GM23248 (cell line): Measurements from ENCODE around the gene LOXL4. TPM values are rescaled to one million over a fixed set of nuclear protein-coding genes. Genes with fewer than 3 reads are reported as not detected.
A peak's percentile ranks its signal among the peaks of the same experiment; 100 is the strongest.

Source experiments
- DNase-seq: peaks from one replicate; pipeline ENCODE4 v3.0.0-alpha.2; 2015
- H2AFZ ChIP-seq: fragments of 200-600 bp; sonication (generic); 2 replicates; pipeline ENCODE4 v1.6.1; 2016; ENCODE audit warnings: antibody characterized with exemption
- H3F3A ChIP-seq: fragments of 200-600 bp; sonication (generic); 2 replicates; pipeline ENCODE4 v1.6.1; 2016; ENCODE audit warnings: mild to moderate bottlenecking, antibody characterized with exemption, mixed run types; ENCODE audit not compliant: insufficient read depth
- H3K27ac ChIP-seq: fragments of 200-600 bp; sonication (generic); 2 replicates; pipeline ENCODE4 v1.5.1; 2016; ENCODE audit warnings: mild to moderate bottlenecking
- H3K27me3 ChIP-seq: fragments of 200-600 bp; sonication (generic); replicated peaks from 2 replicates; pipeline ENCODE4 v1.6.1; 2016; ENCODE audit warnings: mild to moderate bottlenecking; ENCODE audit not compliant: insufficient read depth
- H3K36me3 ChIP-seq: fragments of 200-600 bp; sonication (generic); 2 replicates; pipeline ENCODE4 v1.6.1; 2016; ENCODE audit warnings: low read depth, mild to moderate bottlenecking
- H3K4me1 ChIP-seq: fragments of 200-600 bp; sonication (generic); 2 replicates; pipeline ENCODE4 v1.6.1; 2016; ENCODE audit warnings: mild to moderate bottlenecking; ENCODE audit not compliant: insufficient read depth
- H3K4me2 ChIP-seq: fragments of 200-600 bp; sonication (generic); one replicate; pipeline ENCODE4 v1.6.1; 2016; ENCODE audit warnings: mild to moderate bottlenecking; ENCODE audit not compliant: unreplicated experiment
- H3K4me3 ChIP-seq: fragments of 200-600 bp; sonication (generic); 2 replicates; pipeline ENCODE4 v1.5.1; 2016; ENCODE audit warnings: mild to moderate bottlenecking
- H3K79me2 ChIP-seq: fragments of 200-600 bp; sonication (generic); 2 replicates; pipeline ENCODE4 v1.6.1; 2016; ENCODE audit warnings: mild to moderate bottlenecking; ENCODE audit not compliant: insufficient read depth
- H3K9ac ChIP-seq: fragments of 200-600 bp; sonication (generic); 2 replicates; pipeline ENCODE4 v1.6.1; 2016; ENCODE audit warnings: mild to moderate bottlenecking
- H3K9me2 ChIP-seq: fragments of 200-600 bp; sonication (generic); 2 replicates; pipeline ENCODE4 v1.6.1; 2016; ENCODE audit warnings: mixed run types, mild to moderate bottlenecking, moderate library complexity; ENCODE audit not compliant: insufficient read depth
- H3K9me3 ChIP-seq: fragments of 200-600 bp; sonication (generic); one replicate; pipeline ENCODE4 v1.6.1; 2017; ENCODE audit warnings: low read depth
- H4K20me1 ChIP-seq: fragments of 200-600 bp; sonication (generic); 2 replicates; pipeline ENCODE4 v1.6.0; 2016; ENCODE audit not compliant: insufficient read depth
- EZH2 ChIP-seq: fragments of 200-600 bp; sonication (generic); IDR thresholded peaks from 2 replicates; pipeline ENCODE4 v1.6.1; 2018; ENCODE audit warnings: antibody characterized with exemption, mild to moderate bottlenecking; ENCODE audit not compliant: insufficient read depth, poor library complexity, severe bottlenecking
- EZH2phosphoT487 ChIP-seq: fragments of 200-600 bp; sonication (generic); IDR thresholded peaks from 2 replicates; pipeline ENCODE4 v1.6.1; 2018; ENCODE audit warnings: antibody characterized with exemption, moderate library complexity, mild to moderate bottlenecking, low read depth; ENCODE audit not compliant: insufficient read depth
- WGBS, 2 experiments: methylation state at CpG; one replicate each; pipeline ENCODE4 v1.1.6; 2015 to 2017; ENCODE audit warnings: low lambda C conversion rate in 2 of 2, low coverage in 1 of 2; ENCODE audit errors: missing lambda C conversion rate in 2 of 2; 5-methylcytosine and 5-hydroxymethylcytosine counted together
- in situ Hi-C: fragments of 300-500 bp; cut with MboI; formaldehyde crosslinking; loops from 2 replicates; pipeline ENCODE4 v1.15.0; 2020
- polyA plus RNA-seq: library from polyadenylated mRNA; unstranded; fragments of >200 nt; fragmentation: Nextera tagmentation; extraction: Ambion mirVana; gene quantifications from 2 replicates; pipeline ENCODE4 v1.2.1, GENCODE V29; 2016
- total RNA-seq: library from RNA; depleted of rRNA; stranded (reverse); fragments of >200 nt; shearing (Covaris generic); gene quantifications from 2 replicates; pipeline ENCODE4 v1.2.3, GENCODE V29; 2014

Gene LOXL4
- total and polyA plus RNA-seq, 2 experiments from 2014 or later, result 319 to 496 TPM

DNA sequence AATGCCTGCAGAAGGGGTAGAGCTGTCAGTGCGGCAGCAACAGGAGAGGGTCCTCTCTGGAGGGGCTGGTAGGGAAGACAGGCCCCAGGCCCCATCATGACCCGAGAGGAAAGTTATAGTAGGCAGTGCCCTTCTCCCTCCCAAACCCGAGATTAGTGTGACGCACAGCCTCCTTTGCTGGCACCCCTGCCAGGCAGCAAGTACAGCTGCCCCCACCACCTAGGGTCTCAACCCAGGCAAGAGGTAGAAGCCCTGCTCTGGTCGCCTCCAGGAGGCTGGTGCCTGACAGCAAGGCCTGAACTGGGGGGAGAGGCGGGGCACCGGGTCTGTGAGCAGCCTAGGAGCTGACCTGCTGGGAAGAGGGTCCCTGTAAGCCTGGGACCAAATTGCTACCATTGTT, 15.5 kb downstream of the LOXL4 start:
- Histone ChIP-seq H3K27me3 (no peaks in the 10 kb centered on the region), H3K27ac (0 out of 2 replicates have a peak overlapping the region, but pooled peaks have one; percentile 2), H3K4me2 (no peak overlapping the region), H3K9me3 (no peaks in the 10 kb centered on the region), H4K20me1 (no peaks in the 10 kb centered on the region), H3K9ac (no peak overlapping the region), H3K9me2 (no peaks in the 10 kb centered on the region), H2AFZ (no peak overlapping the region), H3K36me3 (peaks cover 70% of the 10 kb centered on the region), H3K4me3 (no peak overlapping the region), H3F3A (peaks cover 93% of the 10 kb centered on the region), H3K4me1 (peaks cover under 1% of the 10 kb centered on the region; the same call in 1 of the 2 replicates), H3K79me2 (no peaks in the 10 kb centered on the region)
- in situ Hi-C loops, result no loop called here
- WGBS, 2 experiments, result 97 to 100% methylated on average over 7 of the region's 7 CpGs
- TF ChIP-seq EZH2, result no peak
- no peak for TF ChIP-seq EZH2phosphoT487
- no peak for DNase-seq

DNA sequence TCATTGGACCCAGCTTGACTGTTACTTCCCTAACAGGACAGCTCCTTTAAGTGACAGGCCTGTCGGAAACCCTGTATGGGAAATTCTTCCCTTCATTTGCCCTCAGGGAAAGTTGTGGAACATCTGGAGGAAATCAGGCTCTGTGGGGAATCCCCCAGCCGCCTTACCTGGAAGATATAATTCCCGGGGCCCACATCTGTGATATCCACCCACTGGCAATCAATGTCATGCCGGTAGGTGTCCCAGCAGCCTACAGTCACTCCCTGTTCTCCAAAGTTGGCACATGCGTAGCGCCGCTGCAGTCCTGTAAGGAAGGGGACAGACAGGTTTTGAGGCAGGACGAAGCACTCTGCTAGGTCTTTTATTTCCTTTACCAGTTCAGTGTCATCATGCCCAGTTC, 16.6 kb downstream of the LOXL4 start:
- Histone ChIP-seq H3K27me3 (no peaks in the 10 kb centered on the region), H2AFZ (no peak overlapping the region), H3K4me2 (no peak overlapping the region), H3K27ac (no peak overlapping the region), H3K4me3 (no peak overlapping the region), H3K9me3 (no peaks in the 10 kb centered on the region), H4K20me1 (no peaks in the 10 kb centered on the region), H3F3A (peaks cover 93% of the 10 kb centered on the region), H3K36me3 (peaks cover 67% of the 10 kb centered on the region), H3K9me2 (no peaks in the 10 kb centered on the region), H3K4me1 (peaks cover 6% of the 10 kb centered on the region; the same call in 1 of the 2 replicates), H3K79me2 (no peaks in the 10 kb centered on the region), H3K9ac (no peak overlapping the region)
- no peak for DNase-seq
- WGBS, 2 experiments, result 83 to 84% methylated on average over 8 of the region's 8 CpGs
- TF ChIP-seq EZH2 (no peak), EZH2phosphoT487 (no peak)
- in situ Hi-C loops, result no loop called here

DNA sequence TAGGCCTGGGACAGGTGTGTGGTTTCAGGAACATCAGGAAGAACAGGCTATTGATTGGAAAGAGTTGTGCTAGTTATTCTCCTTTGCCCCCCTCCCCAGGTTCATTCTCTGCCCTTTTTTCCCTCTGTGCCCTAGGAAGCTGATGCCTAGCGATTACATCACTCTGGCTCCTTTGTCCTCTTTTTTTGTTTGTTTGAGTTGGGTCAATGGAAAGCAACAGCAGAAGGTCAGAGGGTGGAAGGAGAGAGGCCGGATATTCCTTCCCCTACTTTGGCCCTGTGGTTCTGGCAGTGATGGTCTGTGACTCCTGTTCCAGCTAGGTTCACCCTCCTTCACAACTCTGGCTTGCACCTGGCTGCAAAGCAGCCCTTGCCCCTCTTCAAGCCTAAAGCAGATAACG, 18.9 kb downstream of the LOXL4 start:
- H3K27me3 ChIP-seq, result no peaks in the 10 kb centered on the region
- H3K27ac ChIP-seq, result no peak overlapping the region
- H3K9me3 ChIP-seq, result no peaks in the 10 kb centered on the region
- H3K9ac ChIP-seq, result no peak overlapping the region
- WGBS, 2 experiments, result 67 to 79% methylated on average over 3 of the region's 3 CpGs
- DNase-seq, result no peak
- peaks cover 6% of the 10 kb centered on the region; the same call in 1 of the 2 replicates for H3K4me1 ChIP-seq
- H3K4me3 ChIP-seq, result no peak overlapping the region
- H3K9me2 ChIP-seq, result no peaks in the 10 kb centered on the region
- no peaks in the 10 kb centered on the region for H4K20me1 ChIP-seq
- in situ Hi-C loops, result loop anchor here (10.0 kb wide), 1 partner anchor 146 kb away; no protein-coding TSS in a partner anchor
- H2AFZ ChIP-seq, result no peak overlapping the region
- H3K36me3 ChIP-seq, result peaks cover 56% of the 10 kb centered on the region
- peaks cover 86% of the 10 kb centered on the region for H3F3A ChIP-seq
- no peaks in the 10 kb centered on the region for H3K79me2 ChIP-seq
- no peak overlapping the region for H3K4me2 ChIP-seq
- TF ChIP-seq EZH2phosphoT487 (no peak), EZH2 (no peak)

DNA sequence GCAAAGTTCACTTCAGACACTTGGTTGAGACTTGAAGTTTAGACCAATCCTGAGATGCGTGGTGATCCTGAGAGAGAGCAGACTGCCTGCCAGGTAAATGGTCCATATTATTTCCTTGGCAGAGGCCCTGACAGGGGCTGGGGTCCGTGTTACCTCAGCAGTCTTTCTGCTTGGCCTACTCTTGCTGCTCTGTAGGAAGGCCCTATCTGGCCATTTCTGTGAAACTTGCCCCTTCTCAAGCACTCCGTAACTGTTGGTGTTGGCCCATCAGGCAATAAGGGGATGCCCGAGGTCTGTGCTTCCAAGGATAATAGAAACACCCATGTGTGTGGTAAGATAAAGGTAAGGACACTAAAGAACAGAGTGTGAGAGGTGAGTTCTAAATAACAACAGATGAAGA, 20.0 kb downstream of the LOXL4 start:
- WGBS, 2 experiments, result 92 to 94% methylated on average over 4 of the region's 4 CpGs
- H3K36me3 ChIP-seq, result peaks cover 50% of the 10 kb centered on the region
- 0 out of 2 replicates have a peak overlapping the region, but pooled peaks have one; percentile 47 for H3K27ac ChIP-seq
- H3K4me3 ChIP-seq, result no peak overlapping the region
- in situ Hi-C loops, result loop anchor here (10.0 kb wide), 1 partner anchor 147 kb away; no protein-coding TSS in a partner anchor
- no peaks in the 10 kb centered on the region for H3K9me3 ChIP-seq
- TF ChIP-seq EZH2 (no peak), EZH2phosphoT487 (no peak)
- no peaks in the 10 kb centered on the region for H3K27me3 ChIP-seq
- H2AFZ ChIP-seq, result no peak overlapping the region
- no peak for DNase-seq
- H3F3A ChIP-seq, result peaks cover 75% of the 10 kb centered on the region
- no peak overlapping the region for H3K9ac ChIP-seq
- no peaks in the 10 kb centered on the region for H4K20me1 ChIP-seq
- no peaks in the 10 kb centered on the region for H3K9me2 ChIP-seq
- H3K4me1 ChIP-seq, result peaks cover 6% of the 10 kb centered on the region; the same call in 1 of the 2 replicates
- no peak overlapping the region for H3K4me2 ChIP-seq
- no peaks in the 10 kb centered on the region for H3K79me2 ChIP-seq
